CD4-positive, alpha-beta memory T cell (primary cell): Measurements from ENCODE around the gene DGKD. TPM values are rescaled to one million over a fixed set of nuclear protein-coding genes. Genes with fewer than 3 reads are reported as not detected.

Experiments
- CTCF ChIA-PET: fragments of 350-600 bp; sonication (Branson Sonifier 250); formaldehyde crosslinking; loops from one replicate; lab custom pipeline; 2021; ENCODE audit warnings: inconsistent platforms; ENCODE audit not compliant: partially characterized antibody; lab: Charles Lee
- POLR2A ChIA-PET: fragments of 350-600 bp; sonication (Branson Sonifier 250); formaldehyde crosslinking; loops from one replicate; lab custom pipeline; 2021; ENCODE audit not compliant: partially characterized antibody; lab: Charles Lee
- DNase-seq, 5 donors: peaks; one replicate each; pipeline versions ENCODE4 v3.0.0 to v3.0.0-alpha.2; 2020 to 2022; ENCODE audit warnings: mixed read lengths in 1 of 5
- H3K27ac ChIP-seq: one replicate; pipeline ENCODE4 v1.7.0; 2013; ENCODE audit warnings: low read depth, low read length
- H3K27me3 ChIP-seq: 2 replicates; pipeline ENCODE4 v1.7.0; 2013; ENCODE audit warnings: mild to moderate bottlenecking, low read length, moderate library complexity; ENCODE audit not compliant: insufficient read depth
- H3K36me3 ChIP-seq: 2 replicates; pipeline ENCODE4 v1.7.0; 2013; ENCODE audit warnings: mild to moderate bottlenecking, low read length, moderate library complexity; ENCODE audit not compliant: insufficient read depth
- H3K4me1 ChIP-seq: 2 replicates; pipeline ENCODE4 v1.7.0; 2013; ENCODE audit warnings: mild to moderate bottlenecking, low read length, moderate library complexity; ENCODE audit not compliant: insufficient read depth
- H3K4me3 ChIP-seq, 2 donors: one replicate each; pipeline ENCODE4 v1.7.0; 2013; ENCODE audit warnings: low read length in 2 of 2, mild to moderate bottlenecking in 1 of 2
- H3K9me3 ChIP-seq, 2 donors: one replicate each; pipeline ENCODE4 v1.7.0; 2013; ENCODE audit warnings: low read length in 2 of 2, control low read depth in 1 of 2; ENCODE audit not compliant: control insufficient read depth in 1 of 2
- H3K27ac Mint-ChIP-seq, 7 donors: one replicate each; pipeline ENCODE4 v1.8.0; 2020 to 2021; ENCODE audit warnings: mixed read lengths in 7 of 7, mild to moderate bottlenecking in 6 of 7, inconsistent platforms in 3 of 7, moderate library complexity in 3 of 7
- H3K27me3 Mint-ChIP-seq, 2 donors: one replicate each; pipeline ENCODE4 v1.8.0; 2020 to 2021; ENCODE audit warnings: mixed read lengths in 2 of 2
- H3K36me3 Mint-ChIP-seq, 2 donors: one replicate each; pipeline ENCODE4 v1.8.0; 2020 to 2021; ENCODE audit warnings: mixed read lengths in 2 of 2, inconsistent platforms in 1 of 2, mild to moderate bottlenecking in 1 of 2
- H3K4me1 Mint-ChIP-seq, 4 donors: one replicate each; pipeline ENCODE4 v1.8.0; 2020 to 2021; ENCODE audit warnings: mixed read lengths in 4 of 4, mild to moderate bottlenecking in 1 of 4
- H3K4me3 Mint-ChIP-seq, 8 donors: one replicate each; pipeline ENCODE4 v1.8.0; 2020 to 2021; ENCODE audit warnings: mixed read lengths in 8 of 8, mild to moderate bottlenecking in 7 of 8, moderate library complexity in 6 of 8, inconsistent platforms in 3 of 8
- H3K9me3 Mint-ChIP-seq, 8 donors: one replicate each; pipeline ENCODE4 v1.8.0; 2020 to 2021; ENCODE audit warnings: mixed read lengths in 8 of 8, mild to moderate bottlenecking in 5 of 8, inconsistent platforms in 3 of 8, moderate library complexity in 1 of 8
- intact Hi-C: fragments of 100-400 bp; cut with micrococcal nuclease; formaldehyde crosslinking; loops from one replicate; pipeline ENCODE4 v1.15.1; 2023
- polyA plus RNA-seq, 2 donors: library from polyadenylated mRNA; unstranded; fragments of 300-500 nt; fragmentation: Illumina TruSeq; gene quantifications; one replicate each; pipeline ENCODE4 v1.2.3, GENCODE V29; 2021
- total RNA-seq, 2 experiments: library from RNA; stranded (reverse); gene quantifications; one replicate each; pipeline ENCODE4 v1.2.3, GENCODE V29; 2021

Gene DGKD
- total and polyA plus RNA-seq, 4 experiments from 2014 or later, result 8.9 to 136 (median 78.8) TPM

DNA sequence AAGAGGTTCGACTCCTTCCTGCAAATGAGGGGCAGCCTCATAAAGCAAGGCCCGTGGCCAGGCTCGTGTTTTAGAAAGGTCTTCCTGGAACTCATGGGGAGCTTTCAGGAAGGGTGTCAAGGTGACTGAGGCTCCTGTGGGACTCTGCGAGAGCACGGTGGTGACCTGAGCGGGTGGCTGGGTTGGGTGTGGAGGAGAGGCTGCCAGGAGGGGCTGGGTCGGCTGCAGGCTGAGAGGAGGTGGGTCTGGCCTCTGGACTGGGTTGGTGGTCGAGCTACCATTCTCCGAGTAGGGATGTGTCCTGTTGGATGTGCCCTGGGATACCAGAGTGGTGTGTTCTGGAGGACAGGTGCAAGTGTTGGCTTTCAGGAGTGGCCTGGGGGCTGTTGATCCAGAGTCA is 86.4 kb downstream of the DGKD start:
- Mint-ChIP-seq H3K9me3 (peaks cover 0 to 4% (median 0%) of the 10 kb centered on the region in 8 donors), H3K27ac (peak overlapping the region in 4 of 7 donors; percentile 15 to 94 (median 82)), H3K4me3 (no peak overlapping the region), H3K36me3 (peaks cover 51 to 78% of the 10 kb centered on the region in 2 donors), H3K4me1 (peaks cover 10 to 29% (median 14%) of the 10 kb centered on the region in 4 donors), H3K27me3 (no peaks in the 10 kb centered on the region)
- H3K27ac ChIP-seq, result no peak overlapping the region
- H3K36me3 ChIP-seq, result peaks cover 68% of the 10 kb centered on the region
- peaks cover 7% of the 10 kb centered on the region for H3K4me1 ChIP-seq
- H3K27me3 ChIP-seq, result no peaks in the 10 kb centered on the region
- ChIA-PET CTCF (interaction anchor here (1.3 to 12.9 kb wide), 2 partner anchors 22 to 39 kb away, joined by 6 to 510 read pairs; no protein-coding TSS in a partner anchor), POLR2A (interaction anchor here (1.2 to 2.2 kb wide), 3 partner anchors 19 to 36 kb away, joined by 4 to 6 read pairs (median 4); no protein-coding TSS in a partner anchor)
- no peak for DNase-seq
- intact Hi-C loops, result no loop called here
- no peaks in the 10 kb centered on the region for H3K9me3 ChIP-seq
- H3K4me3 ChIP-seq, result no peak overlapping the region

DNA sequence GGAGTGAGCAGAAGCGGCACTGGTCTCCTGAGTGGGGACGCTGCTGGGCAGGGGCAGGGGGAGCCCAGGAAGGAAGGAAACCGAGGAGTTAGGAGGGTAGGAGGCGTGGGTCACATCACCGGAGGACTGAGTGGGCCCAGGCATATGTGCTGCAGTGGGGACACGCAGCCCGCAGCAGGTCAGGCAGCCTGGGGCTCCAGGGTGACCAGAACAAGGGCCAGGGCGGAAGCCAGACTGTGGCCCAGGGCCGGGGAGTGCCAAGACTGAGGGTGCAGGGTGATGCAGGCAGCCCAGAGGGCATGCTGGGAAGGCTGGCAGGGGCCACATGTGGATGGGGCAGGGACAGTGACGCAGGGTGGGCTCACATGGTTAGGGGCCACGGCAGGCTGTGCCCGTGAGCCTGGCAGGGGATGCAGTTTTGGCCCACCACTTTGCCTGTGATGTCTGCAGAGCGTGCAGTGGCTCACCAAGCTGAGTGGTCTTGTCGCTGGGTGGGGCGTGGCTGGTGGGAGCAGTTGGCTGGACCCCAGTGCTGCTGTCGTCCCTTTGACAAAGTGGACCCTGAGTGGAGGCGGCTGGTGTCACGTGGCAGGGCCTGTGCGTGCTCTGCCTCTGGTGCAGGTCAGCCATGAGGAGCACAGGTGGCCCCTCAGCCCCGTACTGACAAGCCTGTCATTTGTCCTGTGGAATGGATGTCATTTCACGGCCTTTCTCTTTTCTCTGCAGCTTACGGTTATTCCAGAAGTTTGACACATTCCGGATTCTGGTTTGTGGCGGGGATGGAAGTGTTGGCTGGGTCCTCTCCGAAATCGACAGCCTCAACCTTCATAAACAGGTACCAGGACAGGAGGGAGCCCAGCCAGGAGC is 87.1 kb downstream of the DGKD start:
- Mint-ChIP-seq H3K36me3 (peaks cover 57 to 81% of the 10 kb centered on the region in 2 donors), H3K27ac (peak overlapping the region in 5 of 7 donors; percentile 15 to 94 (median 77)), H3K27me3 (no peaks in the 10 kb centered on the region), H3K4me3 (peak overlapping the region in 1 of 8 donors; percentile 11), H3K9me3 (peaks cover 0 to 2% (median 0%) of the 10 kb centered on the region in 8 donors), H3K4me1 (peaks cover 10 to 29% (median 14%) of the 10 kb centered on the region in 4 donors)
- DNase-seq, result no peak
- ChIA-PET POLR2A (interaction anchor here (1.4 to 4.6 kb wide), 2 partner anchors 20 to 35 kb away, joined by 4 to 69 read pairs; no protein-coding TSS in a partner anchor), CTCF (interaction anchor here (1.7 to 12.9 kb wide), 4 partner anchors 18 to 57 kb away, joined by 4 to 510 read pairs (median 92); no protein-coding TSS in a partner anchor)
- H3K36me3 ChIP-seq, result peaks cover 69% of the 10 kb centered on the region
- H3K4me3 ChIP-seq, result no peak overlapping the region
- no peak overlapping the region for H3K27ac ChIP-seq
- no peaks in the 10 kb centered on the region for H3K9me3 ChIP-seq
- no peaks in the 10 kb centered on the region for H3K27me3 ChIP-seq
- intact Hi-C loops, result loop anchor here (2.0 kb wide), 2 partner anchors 23 to 87 kb away; partner anchors contain the start of gene DGKD
- H3K4me1 ChIP-seq, result peaks cover 7% of the 10 kb centered on the region

DNA sequence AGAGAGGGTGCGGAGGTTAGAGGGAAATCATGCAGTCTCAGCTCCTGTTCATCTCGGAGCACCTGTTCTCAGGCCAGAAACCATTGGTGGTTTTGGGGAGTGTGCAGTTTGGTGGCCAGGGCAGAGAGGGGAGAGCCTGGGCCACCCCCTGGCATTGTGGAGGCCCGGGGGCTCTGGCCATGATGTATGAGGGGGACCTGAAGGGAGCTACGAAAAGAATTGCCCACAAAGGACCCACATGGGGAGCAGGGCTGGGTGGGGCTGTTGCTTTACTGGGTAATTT is 87.7 kb downstream of the DGKD start:
- intact Hi-C loops, result loop anchor here (2.0 kb wide), 2 partner anchors 23 to 87 kb away; partner anchors contain the start of gene DGKD
- Histone ChIP-seq H3K27ac (no peak overlapping the region), H3K9me3 (no peaks in the 10 kb centered on the region), H3K27me3 (no peaks in the 10 kb centered on the region), H3K36me3 (peaks cover 69% of the 10 kb centered on the region), H3K4me1 (peaks cover 7% of the 10 kb centered on the region), H3K4me3 (no peak overlapping the region)
- H3K4me1 Mint-ChIP-seq, result peaks cover 10 to 29% (median 14%) of the 10 kb centered on the region in 4 donors
- DNase-seq, result no peak
- no peaks in the 10 kb centered on the region for H3K27me3 Mint-ChIP-seq
- peak overlapping the region in 4 of 7 donors; percentile 15 to 77 (median 72) for H3K27ac Mint-ChIP-seq
- H3K4me3 Mint-ChIP-seq, result no peak overlapping the region
- ChIA-PET POLR2A (interaction anchor here (4.6 kb wide), 1 partner anchor 35 kb away, joined by 69 read pairs; no protein-coding TSS in a partner anchor), CTCF (interaction anchor here (1.7 to 12.9 kb wide), 5 partner anchors 9 to 57 kb away, joined by 4 to 510 read pairs (median 39); no protein-coding TSS in a partner anchor)
- H3K36me3 Mint-ChIP-seq, result peaks cover 55 to 76% of the 10 kb centered on the region in 2 donors
- H3K9me3 Mint-ChIP-seq, result peaks cover 0 to 2% (median 0%) of the 10 kb centered on the region in 8 donors

DNA sequence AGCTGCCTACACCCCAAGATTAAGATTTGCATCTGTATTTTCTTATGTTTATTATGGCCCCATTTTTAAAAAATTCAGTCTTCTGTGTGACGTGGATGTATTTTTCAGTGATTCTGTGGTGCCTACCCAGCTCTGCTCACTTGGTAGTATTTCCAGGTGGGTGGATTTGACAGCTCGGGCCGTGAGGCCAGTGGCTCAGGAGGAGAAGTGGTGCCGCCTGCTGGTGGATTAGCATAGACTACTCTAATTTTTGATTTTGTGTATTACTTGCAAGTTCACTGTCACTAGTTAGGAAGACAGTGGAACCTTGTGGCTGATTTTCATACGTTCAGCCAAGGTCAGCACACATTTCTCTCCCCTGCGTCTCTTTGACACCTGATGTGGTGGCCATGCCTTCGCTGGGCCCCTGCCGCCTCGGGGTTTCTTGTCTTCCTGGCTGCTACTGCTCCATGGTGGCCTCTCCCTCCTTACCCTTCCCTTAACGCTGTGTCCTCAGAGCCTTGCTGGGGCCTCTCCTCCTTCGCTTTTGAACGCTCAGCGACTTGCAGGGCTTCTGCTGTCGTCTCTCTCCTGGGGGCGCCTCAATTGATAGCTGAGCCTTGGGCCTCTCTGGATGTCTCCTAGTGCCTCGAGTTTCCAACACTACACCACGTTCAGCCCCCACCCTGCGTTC is 89.4 kb downstream of the DGKD start:
- Histone ChIP-seq H3K27me3 (no peaks in the 10 kb centered on the region), H3K9me3 (no peaks in the 10 kb centered on the region), H3K4me1 (peaks cover 7% of the 10 kb centered on the region), H3K27ac (no peak overlapping the region), H3K4me3 (no peak overlapping the region), H3K36me3 (peaks cover 64% of the 10 kb centered on the region)
- peaks cover 59 to 72% of the 10 kb centered on the region in 2 donors for H3K36me3 Mint-ChIP-seq
- POLR2A ChIA-PET, result interaction anchor here (0.6 to 4.6 kb wide), 8 partner anchors 22 to 89 kb away, joined by 3 to 69 read pairs (median 6); partner anchors contain the start of gene DGKD
- peaks cover 0 to 2% (median 0%) of the 10 kb centered on the region in 8 donors for H3K9me3 Mint-ChIP-seq
- CTCF ChIA-PET, result interaction anchor here (0.8 to 12.9 kb wide), 26 partner anchors 10 to 1057 kb away, joined by 3 to 510 read pairs (median 4); partner anchors contain the start of genes ATG16L1 and DGKD
- H3K27ac Mint-ChIP-seq, result peak overlapping the region; percentile 8 to 92 (median 86)
- H3K4me1 Mint-ChIP-seq, result peaks cover 10 to 29% (median 16%) of the 10 kb centered on the region in 4 donors
- peak; percentile 80 to 83 (median 83) for DNase-seq
- H3K4me3 Mint-ChIP-seq, result peak overlapping the region in 3 of 8 donors; percentile 45 to 58 (median 55)
- no peaks in the 10 kb centered on the region for H3K27me3 Mint-ChIP-seq
- intact Hi-C loops, result loop anchor here (1.0 to 2.0 kb wide), 6 partner anchors 21 to 590 kb away; partner anchors contain the start of gene DGKD

DNA sequence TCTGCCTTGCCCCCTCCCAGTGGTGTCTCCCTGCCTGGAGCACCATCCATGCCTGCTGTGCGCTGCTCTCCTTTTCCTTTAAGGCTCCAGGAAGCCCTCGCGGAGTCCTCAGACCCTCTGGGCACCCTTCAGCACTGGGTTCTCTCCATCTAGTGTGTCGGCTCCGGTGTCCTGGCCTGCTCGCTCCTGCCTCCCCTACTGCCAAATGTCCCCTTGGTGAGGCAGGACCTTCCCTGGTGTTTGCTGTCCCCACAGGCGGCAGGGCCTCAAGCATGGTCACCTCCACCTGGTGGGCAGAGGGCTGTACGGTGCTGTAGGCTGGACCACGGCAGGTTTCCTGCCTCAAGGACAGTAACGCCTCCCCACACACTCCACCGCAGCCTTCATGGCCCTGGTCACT is 90.2 kb downstream of the DGKD start:
- ChIA-PET POLR2A (interaction anchor here (2.2 to 4.6 kb wide), 2 partner anchors 38 to 42 kb away, joined by 8 to 69 read pairs; no protein-coding TSS in a partner anchor), CTCF (interaction anchor here (1.0 to 12.9 kb wide), 9 partner anchors 9 to 177 kb away, joined by 3 to 510 read pairs (median 13); no protein-coding TSS in a partner anchor)
- intact Hi-C loops, result no loop called here
- Mint-ChIP-seq H3K27ac (peak overlapping the region in 1 of 7 donors; percentile 22), H3K36me3 (peaks cover 61 to 73% of the 10 kb centered on the region in 2 donors), H3K4me1 (peaks cover 10 to 26% (median 16%) of the 10 kb centered on the region in 4 donors), H3K9me3 (peaks cover 0 to 2% (median 0%) of the 10 kb centered on the region in 8 donors), H3K4me3 (no peak overlapping the region), H3K27me3 (no peaks in the 10 kb centered on the region)
- peaks cover 64% of the 10 kb centered on the region for H3K36me3 ChIP-seq
- H3K9me3 ChIP-seq, result no peaks in the 10 kb centered on the region
- DNase-seq, result no peak
- H3K27me3 ChIP-seq, result no peaks in the 10 kb centered on the region
- peaks cover 7% of the 10 kb centered on the region for H3K4me1 ChIP-seq
- H3K4me3 ChIP-seq, result no peak overlapping the region
- no peak overlapping the region for H3K27ac ChIP-seq

DNA sequence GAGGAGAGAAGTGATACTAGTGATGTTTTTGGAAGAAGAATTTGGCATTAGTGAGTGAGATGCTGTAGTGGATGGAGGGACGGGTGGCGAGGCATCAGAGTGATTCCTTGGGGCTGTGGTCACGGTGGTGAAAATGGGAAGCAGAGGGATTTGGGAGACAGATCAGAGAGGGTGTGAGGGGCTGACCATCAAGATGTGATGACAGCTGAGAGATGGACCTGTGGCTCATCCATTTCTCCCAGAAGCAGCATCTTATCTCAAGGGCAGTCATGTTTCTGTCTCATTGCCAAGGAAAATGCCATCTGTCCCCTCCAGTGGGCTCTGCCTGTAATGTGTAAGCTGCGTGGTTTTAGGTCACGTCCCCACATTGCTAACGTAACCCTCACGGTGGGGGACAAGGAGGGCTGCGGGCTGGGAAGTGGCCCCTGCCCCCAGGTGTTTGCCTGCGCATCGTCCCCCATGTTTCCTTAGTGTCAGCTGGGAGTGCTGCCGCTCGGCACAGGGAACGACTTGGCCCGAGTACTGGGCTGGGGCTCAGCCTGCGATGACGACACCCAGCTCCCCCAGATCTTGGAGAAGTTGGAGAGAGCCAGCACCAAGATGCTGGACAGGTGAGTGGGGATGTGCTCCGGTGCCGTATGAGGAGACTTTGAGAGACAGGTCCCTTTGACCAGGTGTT is 91.0 kb downstream of the DGKD start:
- DNase-seq, result no peak
- CTCF ChIA-PET, result interaction anchor here (1.5 to 12.9 kb wide), 5 partner anchors 8 to 88 kb away, joined by 3 to 510 read pairs (median 13); no protein-coding TSS in a partner anchor
- H3K4me1 Mint-ChIP-seq, result peaks cover 10 to 26% (median 16%) of the 10 kb centered on the region in 4 donors
- H3K27me3 ChIP-seq, result no peaks in the 10 kb centered on the region
- intact Hi-C loops, result no loop called here
- H3K9me3 ChIP-seq, result no peaks in the 10 kb centered on the region
- peak overlapping the region in 4 of 7 donors; percentile 18 to 87 (median 60) for H3K27ac Mint-ChIP-seq
- no peak overlapping the region for H3K27ac ChIP-seq
- H3K36me3 ChIP-seq, result peaks cover 64% of the 10 kb centered on the region
- no peak overlapping the region for H3K4me3 Mint-ChIP-seq
- peaks cover 58 to 72% of the 10 kb centered on the region in 2 donors for H3K36me3 Mint-ChIP-seq
- no peaks in the 10 kb centered on the region for H3K27me3 Mint-ChIP-seq
- H3K4me3 ChIP-seq, result no peak overlapping the region
- peaks cover 7% of the 10 kb centered on the region for H3K4me1 ChIP-seq
- H3K9me3 Mint-ChIP-seq, result peaks cover 0 to 2% (median 0%) of the 10 kb centered on the region in 8 donors
- POLR2A ChIA-PET, result interaction anchor here (2.2 to 4.6 kb wide), 2 partner anchors 39 to 43 kb away, joined by 8 to 69 read pairs; no protein-coding TSS in a partner anchor
